GM12891 (cell line): ENCODE results near the gene NLGN3.

Experiments
- POLR2A ChIP-seq: IDR thresholded peaks from 2 replicates; pipeline ENCODE4 v1.6.1; 2011; ENCODE audit warnings: low read depth, low read length, control low read depth
- POLR2AphosphoS5 ChIP-seq: IDR thresholded peaks from 2 replicates; pipeline ENCODE4 v1.6.1; 2011; ENCODE audit warnings: low read depth, low read length, control low read depth

DNA sequence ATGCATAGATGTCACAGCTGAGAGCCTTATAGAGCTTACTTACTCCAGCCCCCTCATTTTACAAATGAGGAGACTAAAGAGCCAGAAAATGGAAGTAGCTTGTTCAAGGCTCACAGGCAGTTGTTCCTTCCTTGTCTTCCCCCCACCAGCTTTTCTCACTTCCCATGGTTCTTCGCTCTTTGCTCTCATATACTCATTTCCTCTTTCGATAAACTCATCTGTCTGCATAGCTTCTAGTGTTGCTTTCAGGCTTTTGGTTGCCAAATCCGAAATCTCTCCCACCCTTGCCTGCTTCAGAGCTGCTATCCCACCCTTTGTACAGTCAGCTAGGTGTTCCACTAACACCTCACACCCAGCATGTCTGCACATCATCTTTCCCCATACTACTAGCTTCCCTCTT lies 53.4 kb downstream of the NLGN3 start:
- TF ChIP-seq POLR2AphosphoS5 (no peak), POLR2A (no peak; the same call in 1 of the 2 replicates)
